AG08395 (cell line): ENCODE results near the gene HBG1.

Experiments
- DNase-seq: peaks from one replicate; pipeline ENCODE4 v3.0.0; 2012; ENCODE audit warnings: mixed read lengths, low spot score

Gene HBG1

GRCh38 chr11:5246772-5247471 is 2.7 kb downstream of the HBG1 start:
- DNase-seq: no peak

GRCh38 chr11:5245155-5245554 is 4.5 kb downstream of the HBG1 start:
- DNase-seq: no peak

- DNase-seq: no peak
These were observed 5.9 kb downstream of the HBG1 start for GRCh38 chr11:5243816-5244180.

- DNase-seq: no peak
These were observed 6.5 kb downstream of the HBG1 start for GRCh38 chr11:5242933-5243815.

GRCh38 chr11:5242208-5242607 is 7.4 kb downstream of the HBG1 start:
- DNase-seq: no peak

GRCh38 chr11:5241458-5241857 is 8.2 kb downstream of the HBG1 start:
- no peak for DNase-seq

GRCh38 chr11:5240458-5240857 is 9.2 kb downstream of the HBG1 start:
- no peak for DNase-seq

- no peak for DNase-seq
These were observed 9.6 kb downstream of the HBG1 start for GRCh38 chr11:5240056-5240455.

GRCh38 chr11:5239046-5239445 is 10.6 kb downstream of the HBG1 start:
- no peak for DNase-seq

GRCh38 chr11:5238486-5238885 is 11.2 kb downstream of the HBG1 start:
- no peak for DNase-seq

GRCh38 chr11:5237420-5237819 is 12.2 kb downstream of the HBG1 start:
- DNase-seq: no peak

- DNase-seq: no peak
These were observed 14.1 kb downstream of the HBG1 start for GRCh38 chr11:5235364-5236095.

- DNase-seq: peak; percentile 61
These were observed 15.2 kb downstream of the HBG1 start, which contains the start of gene HBD for GRCh38 chr11:5234381-5234834. Gene HBD (minus strand): TSS chr11:5234483. CDS start chr11:5234433, 50 bp downstream.

GRCh38 chr11:5233307-5233706 is 16.4 kb downstream of the HBG1 start:
- DNase-seq: no peak

- DNase-seq: no peak
These were observed 16.8 kb downstream of the HBG1 start for GRCh38 chr11:5232821-5233220.

GRCh38 chr11:5232176-5232575 is 17.5 kb downstream of the HBG1 start:
- no peak for DNase-seq

- no peak for DNase-seq
These were observed 18.5 kb downstream of the HBG1 start for GRCh38 chr11:5231111-5231510.

- DNase-seq: no peak
These were observed 19.4 kb downstream of the HBG1 start for GRCh38 chr11:5230266-5230665.

GRCh38 chr11:5229796-5230195 is 19.9 kb downstream of the HBG1 start:
- no peak for DNase-seq

GRCh38 chr11:5229356-5229755 is 20.3 kb downstream of the HBG1 start:
- no peak for DNase-seq

- no peak for DNase-seq
These were observed 21.5 kb downstream of the HBG1 start for GRCh38 chr11:5228124-5228523.

- no peak for DNase-seq
These were observed 22.0 kb downstream of the HBG1 start for GRCh38 chr11:5227681-5228080.
